Prostate gland (tissue), 2 donors: ENCODE data around the gene CREG1. TPM values are rescaled to one million over a fixed set of nuclear protein-coding genes. Genes with fewer than 3 reads are reported as not detected.

ENCODE experiments used
- DNase-seq: peaks from one replicate; pipeline ENCODE4 v3.0.0-alpha.2; 2019; ENCODE audit warnings: low spot score
- H3K27ac ChIP-seq, 2 donors: fragments of 200-600 bp; sonication (generic); 2 replicates each; pipeline ENCODE4 v1.5.1; 2017 to 2019
- H3K27me3 ChIP-seq: fragments of 200-600 bp; sonication (generic); replicated peaks from 2 replicates; pipeline ENCODE4 v1.5.1; 2019; ENCODE audit not compliant: insufficient read depth
- H3K36me3 ChIP-seq, 2 donors: fragments of 200-600 bp; sonication (generic); 1 replicate in 1 of 2; 2 replicates in 1 of 2; pipeline versions ENCODE4 v1.5.1 to v1.8.1; 2017 to 2019
- H3K4me1 ChIP-seq: fragments of 200-600 bp; sonication (generic); replicated peaks from 2 replicates; pipeline ENCODE4 v1.5.1; 2019
- H3K4me3 ChIP-seq, 2 donors: fragments of 200-600 bp; sonication (generic); 2 replicates each; pipeline ENCODE4 v1.5.1; 2017 to 2019
- H3K9me3 ChIP-seq: fragments of 200-600 bp; sonication (generic); 2 replicates; pipeline ENCODE4 v1.5.1; 2017
- POLR2A ChIP-seq: fragments of 450-650 bp; IDR thresholded peaks from one replicate; pipeline ENCODE4 v1.6.1; 2016; ENCODE audit warnings: antibody characterized with exemption, mild to moderate bottlenecking
- POLR2AphosphoS5 ChIP-seq: sonication (generic); formaldehyde crosslinking; IDR thresholded peaks from one replicate; pipeline ENCODE4 v1.6.1; 2017; ENCODE audit warnings: antibody characterized with exemption
- WGBS: methylation state at CpG from one replicate; pipeline ENCODE4 v1.1.5; 2018; 5-methylcytosine and 5-hydroxymethylcytosine counted together
- intact Hi-C: fragments of 100-400 bp; cut with DNase I; formaldehyde crosslinking; loops from one replicate; pipeline ENCODE4 v1.14.2; 2022
- total RNA-seq, 2 donors: library from RNA; depleted of rRNA; stranded (reverse); fragments of >200 nt; gene quantifications; one replicate each; pipeline ENCODE4 v1.1.0, GENCODE V29; 2016
- TF ChIP-seq, protein P1 (sequence below), 4 experiments: fragments of 200-600 bp in 2 of 4; fragments of 450-650 bp in 2 of 4; sonication (generic) in 2 of 4; IDR thresholded peaks; 1 replicate in 3 of 4; 2 replicates in 1 of 4; pipeline ENCODE4 v1.5.1; 2016 to 2019; ENCODE audit warnings: antibody characterized with exemption in 4 of 4, mild to moderate bottlenecking in 2 of 4, moderate library complexity in 2 of 4

CREG1 gene
- total RNA-seq, 2 donors from 2014 or later = 132 to 204 TPM

DNA sequence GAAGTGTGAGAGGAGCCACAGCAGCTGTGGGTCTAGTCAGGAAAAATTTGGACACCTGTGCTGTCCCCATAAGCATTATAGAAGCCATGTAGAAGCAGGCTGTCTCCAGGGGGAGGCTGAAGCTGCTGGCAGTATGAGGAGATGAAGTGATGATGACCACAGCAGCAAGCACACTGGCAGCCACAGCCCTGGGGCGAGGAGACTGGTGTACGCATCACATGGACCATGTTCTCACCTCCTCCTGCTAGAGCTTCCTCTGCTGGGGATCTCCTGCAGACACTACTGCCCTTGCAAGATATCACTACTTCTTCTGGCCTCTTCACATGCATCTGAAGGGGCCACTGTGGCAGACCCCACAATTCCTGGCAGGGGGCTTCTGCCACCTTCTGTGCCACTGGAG is 33.8 kb upstream of the CREG1 start:
- Histone ChIP-seq H3K36me3 (no peaks in the 10 kb centered on the region), H3K4me3 (no peak overlapping the region), H3K4me1 (no peaks in the 10 kb centered on the region), H3K9me3 (no peaks in the 10 kb centered on the region), H3K27ac (no peak overlapping the region), H3K27me3 (no peaks in the 10 kb centered on the region)
- intact Hi-C loops = no loop called here
- TF ChIP-seq POLR2A (no peak), POLR2AphosphoS5 (no peak)
- TF ChIP-seq, protein P1, sequence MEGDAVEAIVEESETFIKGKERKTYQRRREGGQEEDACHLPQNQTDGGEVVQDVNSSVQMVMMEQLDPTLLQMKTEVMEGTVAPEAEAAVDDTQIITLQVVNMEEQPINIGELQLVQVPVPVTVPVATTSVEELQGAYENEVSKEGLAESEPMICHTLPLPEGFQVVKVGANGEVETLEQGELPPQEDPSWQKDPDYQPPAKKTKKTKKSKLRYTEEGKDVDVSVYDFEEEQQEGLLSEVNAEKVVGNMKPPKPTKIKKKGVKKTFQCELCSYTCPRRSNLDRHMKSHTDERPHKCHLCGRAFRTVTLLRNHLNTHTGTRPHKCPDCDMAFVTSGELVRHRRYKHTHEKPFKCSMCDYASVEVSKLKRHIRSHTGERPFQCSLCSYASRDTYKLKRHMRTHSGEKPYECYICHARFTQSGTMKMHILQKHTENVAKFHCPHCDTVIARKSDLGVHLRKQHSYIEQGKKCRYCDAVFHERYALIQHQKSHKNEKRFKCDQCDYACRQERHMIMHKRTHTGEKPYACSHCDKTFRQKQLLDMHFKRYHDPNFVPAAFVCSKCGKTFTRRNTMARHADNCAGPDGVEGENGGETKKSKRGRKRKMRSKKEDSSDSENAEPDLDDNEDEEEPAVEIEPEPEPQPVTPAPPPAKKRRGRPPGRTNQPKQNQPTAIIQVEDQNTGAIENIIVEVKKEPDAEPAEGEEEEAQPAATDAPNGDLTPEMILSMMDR (IDR thresholded peaks at IDR 0.05) = no peak
- 95% methylated on average over 2 of the region's 2 CpGs for WGBS
- DNase-seq = no peak

DNA sequence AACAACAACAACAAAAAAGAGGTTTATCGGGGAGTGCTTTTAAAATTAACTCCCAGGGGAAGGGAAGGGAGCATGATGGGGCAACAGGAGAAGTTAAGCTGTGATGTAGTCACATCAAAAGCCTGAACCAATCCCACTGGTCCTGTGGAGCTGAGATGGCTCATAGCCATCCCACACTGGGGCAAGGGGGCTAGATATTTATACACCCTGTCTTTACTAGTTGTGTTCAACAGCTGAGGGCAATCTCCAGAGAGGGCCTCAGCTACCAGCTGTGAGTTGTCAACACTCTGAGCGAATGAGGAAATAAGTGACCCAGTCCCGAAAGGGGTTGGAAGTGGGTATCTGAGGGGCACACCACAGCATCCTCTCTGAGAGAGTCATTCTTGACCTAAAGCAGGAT is 31.0 kb upstream of the CREG1 start:
- no peak for DNase-seq
- Histone ChIP-seq H3K27me3 (no peaks in the 10 kb centered on the region), H3K4me3 (no peak overlapping the region), H3K36me3 (no peaks in the 10 kb centered on the region), H3K27ac (no peak overlapping the region), H3K9me3 (no peaks in the 10 kb centered on the region), H3K4me1 (no peaks in the 10 kb centered on the region)
- intact Hi-C loops = no loop called here
- no peak for TF ChIP-seq POLR2AphosphoS5
- TF ChIP-seq, protein P1 (IDR thresholded peaks at IDR 0.05) = no peak
- TF ChIP-seq POLR2A = no peak
- WGBS = 85% methylated on average over 3 of the region's 3 CpGs

DNA sequence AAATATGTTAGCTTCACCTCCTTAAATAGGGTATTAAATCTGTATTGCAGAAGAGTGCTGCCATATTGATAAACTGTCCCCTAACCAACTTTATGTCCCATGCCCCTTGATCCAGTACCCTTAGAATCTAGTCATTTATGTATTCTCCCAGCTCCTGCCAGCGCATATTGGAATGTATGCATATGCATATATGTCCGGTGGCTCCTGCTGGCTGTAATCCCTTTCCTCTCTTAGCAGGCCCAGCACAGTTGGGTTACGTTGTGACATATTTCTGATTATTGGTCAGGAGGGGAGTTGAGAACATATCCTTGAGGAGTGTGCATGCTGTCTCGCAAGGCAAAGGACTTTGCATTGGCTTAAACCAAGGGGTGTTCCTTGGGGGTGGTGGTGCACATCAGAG is 29.2 kb upstream of the CREG1 start:
- 95% methylated on average over 4 of the region's 4 CpGs for WGBS
- Histone ChIP-seq H3K4me1 (no peaks in the 10 kb centered on the region), H3K36me3 (no peaks in the 10 kb centered on the region), H3K27ac (no peak overlapping the region), H3K9me3 (no peaks in the 10 kb centered on the region), H3K4me3 (no peak overlapping the region), H3K27me3 (no peaks in the 10 kb centered on the region)
- DNase-seq = no peak
- intact Hi-C loops = no loop called here
- TF ChIP-seq, protein P1 (IDR thresholded peaks at IDR 0.05) = no peak
- TF ChIP-seq POLR2AphosphoS5 = no peak
- no peak for TF ChIP-seq POLR2A

DNA sequence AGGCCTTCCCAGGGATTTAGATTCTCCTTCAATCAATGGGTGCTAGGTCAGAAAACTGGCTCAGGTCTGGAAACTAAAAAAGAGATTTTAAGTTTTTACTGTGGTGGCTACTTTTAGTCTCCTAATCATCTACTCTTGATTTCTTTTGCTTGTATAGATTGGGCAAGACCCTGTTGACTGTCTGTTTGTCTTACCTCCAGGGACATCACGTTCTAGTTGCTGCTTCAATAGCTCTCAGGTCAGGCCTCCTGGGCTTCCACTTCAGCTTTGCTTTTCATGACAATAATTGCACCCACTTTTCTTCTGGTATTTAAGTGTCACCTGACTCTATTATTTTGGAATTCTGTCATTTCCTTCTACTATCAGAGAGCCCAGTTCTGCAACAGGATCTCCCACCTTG is 28.5 kb upstream of the CREG1 start:
- Histone ChIP-seq H3K4me3 (no peak overlapping the region), H3K36me3 (no peaks in the 10 kb centered on the region), H3K4me1 (no peaks in the 10 kb centered on the region), H3K9me3 (no peaks in the 10 kb centered on the region), H3K27ac (no peak overlapping the region), H3K27me3 (no peaks in the 10 kb centered on the region)
- intact Hi-C loops = no loop called here
- 92% methylated on average over 1 of the region's 1 CpG for WGBS
- TF ChIP-seq POLR2AphosphoS5 (no peak), POLR2A (no peak)
- TF ChIP-seq, protein P1 (IDR thresholded peaks at IDR 0.05) = no peak
- DNase-seq = no peak

DNA sequence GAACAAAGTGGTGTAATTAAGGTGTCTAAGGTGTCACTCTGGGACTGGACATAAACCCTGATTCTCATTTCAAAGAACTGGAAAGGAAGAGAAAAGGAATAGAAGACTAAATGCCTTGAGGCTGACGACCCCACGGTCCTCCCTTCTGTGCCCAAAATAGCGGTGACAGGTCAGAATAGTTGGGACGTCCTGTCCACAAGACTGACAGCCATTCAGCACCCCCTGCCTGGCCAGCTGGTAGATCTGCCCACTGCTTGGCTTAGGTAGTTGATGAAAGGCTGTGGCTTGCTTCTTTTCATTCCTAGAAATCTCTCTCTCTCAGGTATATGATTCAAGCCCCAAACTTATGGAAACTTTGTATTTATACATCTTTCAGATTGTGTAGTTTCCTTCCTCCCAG is 26.4 kb upstream of the CREG1 start:
- intact Hi-C loops = no loop called here
- H3K27me3 ChIP-seq = no peaks in the 10 kb centered on the region
- TF ChIP-seq POLR2A (no peak), POLR2AphosphoS5 (no peak)
- TF ChIP-seq, protein P1 (IDR thresholded peaks at IDR 0.05) = no peak
- 83% methylated on average over 4 of the region's 4 CpGs for WGBS
- H3K4me1 ChIP-seq = no peaks in the 10 kb centered on the region
- no peaks in the 10 kb centered on the region for H3K9me3 ChIP-seq
- H3K27ac ChIP-seq = no peak overlapping the region
- H3K4me3 ChIP-seq = no peak overlapping the region
- no peaks in the 10 kb centered on the region for H3K36me3 ChIP-seq
- DNase-seq = no peak
